ENCODE data around the gene MATCAP1. TPM values are rescaled to one million over a fixed set of nuclear protein-coding genes. Genes with fewer than 3 reads are reported as not detected.

MATCAP1 gene
- total RNA-seq, 1 experiment from 2014 or later: 8.5 TPM

DNA sequence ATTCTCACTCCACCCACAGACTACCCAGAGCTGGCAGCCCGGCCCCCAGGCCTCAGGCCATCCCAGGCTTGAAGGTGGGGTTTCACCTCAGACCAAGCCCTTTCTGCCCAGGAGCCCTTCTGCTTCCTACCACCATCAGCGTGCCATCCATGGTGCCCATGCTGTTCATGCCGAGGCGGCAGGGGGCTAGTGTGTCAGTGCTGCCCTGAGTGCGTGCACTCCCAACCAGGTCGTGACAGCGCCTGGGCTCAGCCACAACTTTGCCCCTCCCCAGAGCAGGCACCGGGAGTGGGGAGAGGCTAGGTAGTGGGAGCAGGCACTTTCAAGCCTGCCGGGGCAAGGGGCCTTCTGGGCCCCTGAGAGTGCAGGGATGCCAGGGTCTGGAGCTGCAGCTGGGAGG is 41.4 kb downstream of the MATCAP1 start:
- no peaks in the 10 kb centered on the region for H3K9me3 ChIP-seq
- DNase-seq: no peak
- H3K27me3 ChIP-seq: no peaks in the 10 kb centered on the region
- no peak overlapping the region for H3K4me3 ChIP-seq
- peaks cover 7% of the 10 kb centered on the region for H3K36me3 ChIP-seq

DNA sequence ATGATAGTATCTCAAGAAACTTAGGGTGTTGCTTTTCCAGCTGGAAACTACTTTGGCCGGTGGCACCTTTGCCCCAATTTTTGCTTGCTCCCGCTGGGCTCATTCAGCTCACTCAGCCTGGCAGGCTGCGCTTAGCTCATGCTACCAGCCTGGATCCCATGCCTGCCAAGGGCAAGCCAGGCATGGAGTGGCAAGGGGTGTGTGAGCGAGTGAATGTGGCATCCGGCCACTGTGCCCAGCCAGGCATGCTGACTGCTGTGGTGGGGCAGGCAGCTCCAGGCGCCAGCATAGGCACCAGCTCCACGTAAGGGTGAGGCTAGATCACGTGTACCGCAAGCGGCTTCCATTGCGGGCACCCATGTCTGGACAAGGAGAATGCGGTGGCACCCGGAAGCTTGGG is 42.4 kb downstream of the MATCAP1 start:
- peaks cover 7% of the 10 kb centered on the region for H3K36me3 ChIP-seq
- H3K4me3 ChIP-seq: no peak overlapping the region
- no peaks in the 10 kb centered on the region for H3K9me3 ChIP-seq
- no peaks in the 10 kb centered on the region for H3K27me3 ChIP-seq
- no peak for DNase-seq

DNA sequence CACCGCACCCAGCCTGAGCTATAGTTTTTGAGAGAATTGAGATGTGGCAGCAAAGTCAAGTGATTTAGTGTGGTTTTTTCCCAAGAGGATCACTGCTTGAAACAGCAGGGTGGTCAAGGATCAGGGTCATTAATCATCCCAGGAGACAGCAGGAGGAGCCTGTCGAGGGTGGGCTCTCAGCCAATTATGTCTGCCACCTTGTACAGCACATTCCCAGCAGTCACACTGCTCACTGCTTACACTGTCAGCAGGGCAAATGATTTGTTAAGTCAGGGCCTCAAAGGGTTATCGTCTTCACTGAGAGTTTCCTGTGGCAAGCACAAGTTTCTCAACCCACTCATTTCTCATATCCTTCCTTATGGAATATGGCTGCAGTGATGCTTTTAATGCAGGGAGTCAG is 46.2 kb downstream of the MATCAP1 start:
- H3K36me3 ChIP-seq: peaks cover 15% of the 10 kb centered on the region
- no peak for DNase-seq

DNA sequence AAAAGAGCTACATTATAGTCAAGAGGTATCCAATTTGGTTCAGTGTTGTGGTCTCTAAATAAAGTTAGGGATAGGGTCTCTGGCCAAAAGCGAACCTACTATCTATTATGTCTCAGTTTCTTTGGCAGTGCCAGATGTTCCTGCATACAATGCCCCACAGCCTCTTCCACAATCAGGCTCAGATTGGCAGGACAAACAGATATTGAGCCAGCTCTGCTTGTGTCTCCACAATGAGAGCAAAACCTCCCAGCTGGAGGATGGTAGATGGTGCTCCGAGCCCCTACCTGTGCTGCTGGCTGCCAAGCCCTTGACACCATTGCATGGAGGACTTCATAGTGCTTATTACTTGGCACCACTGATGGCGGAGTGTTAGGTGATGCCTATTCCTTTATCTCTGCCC is 54.3 kb downstream of the MATCAP1 start:
- Histone ChIP-seq H3K27me3 (no peaks in the 10 kb centered on the region), H3K9me3 (no peaks in the 10 kb centered on the region), H3K36me3 (peaks cover 7% of the 10 kb centered on the region), H3K4me3 (no peak overlapping the region)
- DNase-seq: no peak

More for the DNA sequence above, 46.2 kb downstream of the MATCAP1 start:
- no peaks in the 10 kb centered on the region for H3K27me3 ChIP-seq
- H3K4me3 ChIP-seq: no peak overlapping the region
- H3K9me3 ChIP-seq: no peaks in the 10 kb centered on the region

DNA sequence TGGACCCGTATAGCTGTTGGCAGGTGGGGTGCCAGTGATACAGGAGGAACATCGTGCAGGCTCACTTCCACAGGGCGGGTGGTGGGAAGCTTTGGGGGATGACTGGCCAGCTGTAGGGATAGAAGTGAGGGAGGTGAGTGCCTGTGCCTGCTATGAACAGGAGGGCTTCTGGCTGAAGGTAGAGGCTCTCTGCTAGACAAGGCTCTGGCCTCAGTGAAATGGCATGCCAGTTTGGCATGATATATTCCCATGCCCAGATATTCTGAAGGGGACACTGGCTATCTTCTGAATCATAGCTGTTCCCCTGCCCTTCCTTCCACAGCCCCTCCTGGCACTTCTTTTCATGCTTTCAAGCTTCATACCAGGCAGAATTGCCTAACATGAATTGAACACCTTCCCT is 54.9 kb downstream of the MATCAP1 start:
- no peak for DNase-seq
- no peaks in the 10 kb centered on the region for H3K27me3 ChIP-seq

DNA sequence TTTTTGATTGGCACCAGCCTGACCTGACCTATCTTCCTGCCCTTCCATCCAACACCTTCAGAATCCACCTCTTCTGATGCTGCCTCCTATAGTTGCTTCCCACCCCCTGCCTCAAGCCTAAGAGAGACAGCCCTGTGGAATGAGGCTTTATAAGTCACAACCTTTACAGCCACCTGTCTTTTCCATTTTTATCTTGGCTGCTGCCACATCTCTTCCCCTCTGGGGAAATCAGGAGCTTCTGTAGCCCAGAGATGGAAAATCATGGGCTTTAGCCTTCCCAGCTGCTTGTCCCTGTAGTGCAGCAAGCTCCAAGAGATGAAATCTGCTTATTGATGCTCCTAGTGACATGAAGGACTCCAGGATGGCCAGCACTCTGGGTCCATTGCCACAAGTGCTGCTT is 55.3 kb downstream of the MATCAP1 start:
- Histone ChIP-seq H3K36me3 (peaks cover 5% of the 10 kb centered on the region; the same call in 1 of the 2 replicates), H3K27me3 (no peaks in the 10 kb centered on the region), H3K4me3 (no peak overlapping the region), H3K9me3 (no peaks in the 10 kb centered on the region)
- no peak for DNase-seq

More for the DNA sequence above, 54.9 kb downstream of the MATCAP1 start:
- no peak overlapping the region for H3K4me3 ChIP-seq
- H3K36me3 ChIP-seq: peaks cover 5% of the 10 kb centered on the region
- H3K9me3 ChIP-seq: no peaks in the 10 kb centered on the region

Other genes starting within 250 kb of the MATCAP1 start
- 52.7 and 125 TPM in 2 replicates for gene CIAO2B, start 249.6 kb downstream of the MATCAP1 start, total RNA-seq (2014; rRNA removed; shearing (Covaris generic); ENCODE audit: low replicate concordance)
- 12.8 and 32.7 TPM in 2 replicates for gene CES2, start 248.4 kb downstream of the MATCAP1 start, total RNA-seq (2014; rRNA removed; shearing (Covaris generic); ENCODE audit: low replicate concordance)
- gene CES3, start 222.7 kb downstream of the MATCAP1 start, total RNA-seq (2014; rRNA removed; shearing (Covaris generic); ENCODE audit: low replicate concordance): 1.3 and 1.9 TPM in 2 replicates
- 0.82 TPM in 1 of 2 replicates, not detected in the other for gene CES4A, start 195.4 kb downstream of the MATCAP1 start, total RNA-seq (2014; rRNA removed; shearing (Covaris generic); ENCODE audit: low replicate concordance)
- 15.8 and 22.5 TPM in 2 replicates for gene CBFB, start 154.8 kb downstream of the MATCAP1 start, total RNA-seq (2014; rRNA removed; shearing (Covaris generic); ENCODE audit: low replicate concordance)
- gene PHAF1, start 74.0 kb downstream of the MATCAP1 start, total RNA-seq (2014; rRNA removed; shearing (Covaris generic); ENCODE audit: low replicate concordance): 5.6 and 18.9 TPM in 2 replicates
- 5.2 and 10.0 TPM in 2 replicates for gene B3GNT9, start 33.0 kb downstream of the MATCAP1 start, total RNA-seq (2014; rRNA removed; shearing (Covaris generic); ENCODE audit: low replicate concordance)
- 11.4 and 14.4 TPM in 2 replicates for gene TRADD, start 24.1 kb downstream of the MATCAP1 start, total RNA-seq (2014; rRNA removed; shearing (Covaris generic); ENCODE audit: low replicate concordance)
- gene FBXL8, start 24.0 kb downstream of the MATCAP1 start, total RNA-seq (2014; rRNA removed; shearing (Covaris generic); ENCODE audit: low replicate concordance): 2.5 and 7.0 TPM in 2 replicates
- 3.9 TPM in 1 of 2 replicates, not detected in the other for gene HSF4, start 19.2 kb downstream of the MATCAP1 start, total RNA-seq (2014; rRNA removed; shearing (Covaris generic); ENCODE audit: low replicate concordance)
- gene NOL3, start 13.4 kb downstream of the MATCAP1 start, total RNA-seq (2014; rRNA removed; shearing (Covaris generic); ENCODE audit: low replicate concordance): 9.9 and 16.5 TPM in 2 replicates
- gene EXOC3L1, start 6.2 kb upstream of the MATCAP1 start, total RNA-seq (2014; rRNA removed; shearing (Covaris generic); ENCODE audit: low replicate concordance): not detected in 2 replicates
- 72.5 and 81.0 TPM in 2 replicates for gene E2F4, start 8.2 kb upstream of the MATCAP1 start, total RNA-seq (2014; rRNA removed; shearing (Covaris generic); ENCODE audit: low replicate concordance)
- gene ELMO3, start 15.2 kb upstream of the MATCAP1 start, total RNA-seq (2014; rRNA removed; shearing (Covaris generic); ENCODE audit: low replicate concordance): 1.9 TPM in 1 of 2 replicates, not detected in the other
- 27.1 and 33.2 TPM in 2 replicates for gene TMEM208, start 43.2 kb upstream of the MATCAP1 start, total RNA-seq (2014; rRNA removed; shearing (Covaris generic); ENCODE audit: low replicate concordance)
- 7.7 and 8.9 TPM in 2 replicates for gene FHOD1, start 63.5 kb upstream of the MATCAP1 start, total RNA-seq (2014; rRNA removed; shearing (Covaris generic); ENCODE audit: low replicate concordance)
- 0.03 TPM in 1 of 2 replicates, not detected in the other for gene SLC9A5, start 65.0 kb upstream of the MATCAP1 start, total RNA-seq (2014; rRNA removed; shearing (Covaris generic); ENCODE audit: low replicate concordance)
- 78.0 and 80.1 TPM in 2 replicates for gene PLEKHG4, start 95.6 kb upstream of the MATCAP1 start, total RNA-seq (2014; rRNA removed; shearing (Covaris generic); ENCODE audit: low replicate concordance)
- not detected in 2 replicates for gene KCTD19, start 142.8 kb upstream of the MATCAP1 start, total RNA-seq (2014; rRNA removed; shearing (Covaris generic); ENCODE audit: low replicate concordance)
- 0.33 and 0.39 TPM in 2 replicates for gene LRRC36, start 142.9 kb upstream of the MATCAP1 start, total RNA-seq (2014; rRNA removed; shearing (Covaris generic); ENCODE audit: low replicate concordance)
- not detected in 2 replicates for gene TPPP3, start 209.5 kb upstream of the MATCAP1 start, total RNA-seq (2014; rRNA removed; shearing (Covaris generic); ENCODE audit: low replicate concordance)
- gene ZDHHC1, start 232.5 kb upstream of the MATCAP1 start, total RNA-seq (2014; rRNA removed; shearing (Covaris generic); ENCODE audit: low replicate concordance): 2.3 TPM in 1 of 2 replicates, not detected in the other
- not detected in 2 replicates for gene HSD11B2, start 247.2 kb upstream of the MATCAP1 start, total RNA-seq (2014; rRNA removed; shearing (Covaris generic); ENCODE audit: low replicate concordance)